ENCODE measurements around the gene SLC12A8. TPM values are rescaled to one million over a fixed set of nuclear protein-coding genes. Genes with fewer than 3 reads are reported as not detected.

SLC12A8 gene
- total and polyA plus RNA-seq, 2 experiments from 2014 or later: 6.9 to 15.9 TPM

DNA sequence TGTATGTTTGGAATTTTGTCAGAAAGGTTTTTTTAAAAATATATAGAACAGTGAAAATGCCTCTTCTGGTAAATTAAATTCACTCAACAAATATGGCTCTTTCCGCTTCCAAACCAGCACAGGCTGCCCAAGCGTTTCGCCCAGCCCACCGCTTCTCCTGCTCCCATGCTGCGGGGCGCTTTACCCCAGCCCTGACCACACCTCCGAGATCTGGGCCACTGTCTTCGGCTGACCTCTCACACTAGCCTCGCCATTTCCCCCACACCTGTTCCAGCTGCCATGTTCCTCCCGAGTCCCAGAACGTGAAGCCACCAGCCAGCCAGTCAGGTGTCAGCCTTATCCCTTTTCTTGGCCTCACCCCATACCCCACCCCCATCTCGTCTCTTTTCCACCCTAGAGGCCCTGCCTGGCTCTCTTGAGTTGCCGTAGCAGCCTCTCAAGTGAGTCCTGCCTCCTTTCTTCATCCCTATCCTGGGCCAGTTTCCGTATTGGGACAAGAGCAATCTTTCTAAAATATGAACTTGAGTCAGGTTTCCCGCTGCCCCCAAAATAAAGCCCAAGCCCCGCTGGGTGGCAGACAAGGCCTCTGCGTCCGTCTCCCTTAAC is 46.5 kb downstream of the SLC12A8 start:
- peak; percentile 14 for DNase-seq (ENCODE audit: low spot score)
- no peak; the same call in 2 of the 3 replicates for ATAC-seq
- no peak overlapping the region for H3K4me2 ChIP-seq
- H3K4me1 ChIP-seq (ENCODE audit: insufficient read depth): no peaks in the 10 kb centered on the region
- TF ChIP-seq, protein P1, sequence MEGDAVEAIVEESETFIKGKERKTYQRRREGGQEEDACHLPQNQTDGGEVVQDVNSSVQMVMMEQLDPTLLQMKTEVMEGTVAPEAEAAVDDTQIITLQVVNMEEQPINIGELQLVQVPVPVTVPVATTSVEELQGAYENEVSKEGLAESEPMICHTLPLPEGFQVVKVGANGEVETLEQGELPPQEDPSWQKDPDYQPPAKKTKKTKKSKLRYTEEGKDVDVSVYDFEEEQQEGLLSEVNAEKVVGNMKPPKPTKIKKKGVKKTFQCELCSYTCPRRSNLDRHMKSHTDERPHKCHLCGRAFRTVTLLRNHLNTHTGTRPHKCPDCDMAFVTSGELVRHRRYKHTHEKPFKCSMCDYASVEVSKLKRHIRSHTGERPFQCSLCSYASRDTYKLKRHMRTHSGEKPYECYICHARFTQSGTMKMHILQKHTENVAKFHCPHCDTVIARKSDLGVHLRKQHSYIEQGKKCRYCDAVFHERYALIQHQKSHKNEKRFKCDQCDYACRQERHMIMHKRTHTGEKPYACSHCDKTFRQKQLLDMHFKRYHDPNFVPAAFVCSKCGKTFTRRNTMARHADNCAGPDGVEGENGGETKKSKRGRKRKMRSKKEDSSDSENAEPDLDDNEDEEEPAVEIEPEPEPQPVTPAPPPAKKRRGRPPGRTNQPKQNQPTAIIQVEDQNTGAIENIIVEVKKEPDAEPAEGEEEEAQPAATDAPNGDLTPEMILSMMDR (conservative IDR thresholded peaks at IDR 0.05; ENCODE audit: low read depth in 2 of 2): 0 out of 4 replicates have a peak, but pooled peaks of 1 of the 2 experiments have one; percentile 3
- TF ChIP-seq STAT1 (IDR thresholded peaks at IDR 0.05; ENCODE audit: unreplicated experiment): no peak
- Mint-ChIP-seq H3K27ac (no peak overlapping the region), H3K36me3 (ENCODE audit: low read depth) (no peaks in the 10 kb centered on the region), H3K9me3 (no peaks in the 10 kb centered on the region), H3K4me3 (no peak overlapping the region), H3K4me1 (peaks cover 8% of the 10 kb centered on the region; the same call in 2 of the 3 replicates), H3K27me3 (ENCODE audit: insufficient read depth, low read depth, poor library complexity) (no peaks in the 10 kb centered on the region)
- H4K20me1 ChIP-seq (replicated peaks; ENCODE audit: insufficient read depth): no peaks in the 10 kb centered on the region
- H3F3A ChIP-seq (replicated peaks; ENCODE audit: low read depth): no peaks in the 10 kb centered on the region
- H2AFZ ChIP-seq: no peak overlapping the region
- no peaks in the 10 kb centered on the region for H3K9me2 ChIP-seq (ENCODE audit: insufficient read depth)
- H3K79me2 ChIP-seq (replicated peaks; ENCODE audit: insufficient read depth): no peaks in the 10 kb centered on the region
- no peaks in the 10 kb centered on the region for H3K36me3 ChIP-seq (ENCODE audit: insufficient read depth)
- H3K27ac ChIP-seq (ENCODE audit: low read depth): no peak overlapping the region
- H3K27me3 ChIP-seq (ENCODE audit: insufficient read depth): no peaks in the 10 kb centered on the region
- H3K4me3 ChIP-seq: no peak overlapping the region

DNA sequence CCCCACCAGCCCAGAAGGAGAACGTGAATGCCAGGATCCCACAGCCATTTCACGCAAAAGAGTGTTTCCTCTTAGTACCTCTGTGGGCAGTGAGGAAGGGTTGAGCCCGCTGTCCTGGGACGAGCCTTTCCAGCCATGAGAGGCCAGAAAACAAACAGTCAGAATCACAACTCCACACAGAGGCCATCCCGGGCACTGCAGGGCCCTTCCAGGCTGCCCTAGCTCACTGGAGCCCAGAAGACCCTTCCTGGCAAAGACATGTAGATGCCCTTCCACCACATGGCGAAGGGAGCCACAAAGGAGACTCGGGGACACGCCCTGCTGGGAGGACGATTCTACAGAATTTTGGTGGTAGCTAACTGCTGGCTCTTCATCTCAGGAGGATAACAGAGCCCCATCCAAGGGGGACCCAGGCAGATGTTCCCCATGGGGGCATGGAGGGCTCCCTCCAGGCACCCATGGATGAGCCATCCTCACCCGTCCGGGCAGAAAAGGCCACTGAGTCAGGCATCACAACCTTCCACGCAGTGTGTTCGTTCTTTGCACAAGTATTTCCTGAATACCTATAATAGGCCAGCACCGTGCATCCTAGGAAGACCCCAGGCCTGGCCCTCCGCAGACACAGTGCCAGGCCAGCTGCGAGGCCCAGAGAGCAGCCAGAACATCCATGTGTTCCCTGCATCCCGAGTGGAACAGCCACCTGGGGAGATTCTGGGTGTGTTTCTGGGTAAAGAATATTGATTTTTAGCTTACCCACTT is 47.2 kb downstream of the SLC12A8 start:
- DNase-seq (ENCODE audit: low spot score) (peak; percentile 69), ATAC-seq (peak; percentile 90)
- H3K27ac ChIP-seq (ENCODE audit: low read depth): no peak overlapping the region
- H4K20me1 ChIP-seq (replicated peaks; ENCODE audit: insufficient read depth): no peaks in the 10 kb centered on the region
- no peak overlapping the region for H2AFZ ChIP-seq
- H3K79me2 ChIP-seq (replicated peaks; ENCODE audit: insufficient read depth): no peaks in the 10 kb centered on the region
- H3K27me3 ChIP-seq (ENCODE audit: insufficient read depth): no peaks in the 10 kb centered on the region
- Mint-ChIP-seq H3K27ac (no peak overlapping the region), H3K36me3 (ENCODE audit: low read depth) (no peaks in the 10 kb centered on the region), H3K4me1 (peaks cover 8% of the 10 kb centered on the region; the same call in 2 of the 3 replicates), H3K4me3 (no peak overlapping the region), H3K27me3 (ENCODE audit: insufficient read depth, low read depth, poor library complexity) (no peaks in the 10 kb centered on the region), H3K9me3 (no peaks in the 10 kb centered on the region)
- no peak overlapping the region for H3K4me3 ChIP-seq
- H3K4me1 ChIP-seq (ENCODE audit: insufficient read depth): no peaks in the 10 kb centered on the region
- H3K4me2 ChIP-seq: no peak overlapping the region
- no peaks in the 10 kb centered on the region for H3K36me3 ChIP-seq (ENCODE audit: insufficient read depth)
- H3F3A ChIP-seq (replicated peaks; ENCODE audit: low read depth): no peaks in the 10 kb centered on the region
- no peaks in the 10 kb centered on the region for H3K9me2 ChIP-seq (ENCODE audit: insufficient read depth)
- TF ChIP-seq, protein P1 (conservative IDR thresholded peaks at IDR 0.05; ENCODE audit: low read depth in 2 of 2): peak; percentile 53 to 64
- no peak for TF ChIP-seq EZH2 (IDR thresholded peaks at IDR 0.05; ENCODE audit: low read depth, unreplicated experiment)
